GM18511 (cell line): ENCODE data around the gene KIFBP.
"Not testable (repeated sequence)": the region's sequence is repeated elsewhere in the genome, so short reads cannot be mapped to it uniquely, and the experiment has no call there.

Source experiments
- ATAC-seq: cut with Tn5 transposase; IDR thresholded peaks from one replicate; pipeline ENCODE4 v1.9.1; 2021; ENCODE audit warnings: mild to moderate bottlenecking, moderate library complexity; ENCODE audit not compliant: unreplicated experiment

The KIFBP gene

DNA sequence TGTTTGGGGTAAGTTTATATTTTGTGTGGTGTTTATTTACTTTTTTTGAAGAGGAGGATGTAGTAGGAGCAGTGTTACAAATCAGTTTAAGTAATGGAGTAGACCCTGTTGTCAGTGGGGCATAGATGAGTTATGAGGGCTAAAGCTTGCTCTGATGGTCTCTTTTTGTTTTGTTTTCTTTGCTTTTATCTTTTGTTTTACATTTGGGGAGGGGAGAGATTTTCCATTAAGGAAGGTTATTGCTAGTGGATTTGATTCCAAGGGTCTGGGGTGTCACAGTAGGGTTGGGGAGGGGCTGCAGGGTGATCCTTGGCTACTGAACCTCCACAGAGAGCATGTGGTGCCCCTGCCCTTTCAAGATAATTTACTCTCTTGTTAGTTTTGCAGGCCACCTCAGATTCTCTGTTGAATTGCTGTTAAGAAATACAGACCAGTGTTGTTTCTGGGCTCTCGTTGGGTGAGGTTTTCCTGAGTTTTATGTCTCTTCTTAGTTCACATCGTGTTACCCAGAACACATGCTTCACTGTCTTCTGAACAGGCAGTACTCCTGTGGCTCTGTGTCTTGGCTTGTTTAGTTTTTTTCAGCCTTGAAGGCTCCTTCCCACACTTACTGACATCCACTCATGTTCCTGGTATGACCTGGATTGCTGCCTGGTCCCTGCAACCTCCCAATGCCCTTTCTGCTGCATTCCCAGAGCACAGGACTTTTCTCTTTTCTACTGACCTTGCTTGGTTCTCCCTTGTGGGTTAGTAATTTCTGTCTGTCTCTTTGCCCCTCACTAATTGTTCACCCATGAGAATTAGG is 4.2 kb downstream of the KIFBP start:
- no peak for ATAC-seq

DNA sequence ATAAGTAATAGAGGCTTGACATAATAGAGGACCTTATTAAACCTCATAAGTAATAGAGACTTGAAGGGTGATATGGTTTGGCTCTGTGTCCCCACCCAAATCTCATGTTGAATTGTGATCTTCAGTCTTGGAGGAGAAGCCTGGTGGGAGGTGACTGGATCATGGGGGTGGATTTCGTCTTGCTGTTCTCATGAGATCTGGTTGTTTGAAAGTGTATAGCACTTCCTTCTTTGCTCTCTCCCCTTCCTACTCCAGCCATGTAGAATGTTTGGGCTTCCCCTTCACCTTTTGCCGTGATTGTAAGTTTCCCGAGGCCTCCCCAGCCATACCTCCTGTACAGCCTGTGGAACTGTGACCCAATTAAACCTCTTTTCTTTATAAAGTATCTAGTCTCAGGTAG is 8.6 kb downstream of the KIFBP start:
- peak; percentile 23 for ATAC-seq

DNA sequence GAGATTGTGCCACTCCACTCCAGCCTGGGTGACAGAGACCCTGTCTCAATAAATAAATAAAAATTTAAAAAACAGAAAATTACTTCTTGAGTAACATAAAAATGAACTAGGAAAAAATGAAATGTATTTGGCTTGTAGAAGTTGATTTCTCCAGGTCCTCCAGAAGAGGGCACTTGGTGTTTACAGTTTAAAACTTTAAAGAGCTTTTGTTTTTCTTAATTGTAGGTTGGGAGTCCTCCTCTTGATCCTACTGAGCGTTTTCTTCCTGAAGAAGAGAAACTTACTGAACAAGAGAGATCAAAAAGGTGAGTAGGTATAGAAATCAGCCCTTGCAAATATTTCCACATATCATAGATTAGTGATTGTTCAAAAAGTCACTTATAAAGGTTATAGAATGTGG is 16.2 kb downstream of the KIFBP start:
- ATAC-seq, result no peak

DNA sequence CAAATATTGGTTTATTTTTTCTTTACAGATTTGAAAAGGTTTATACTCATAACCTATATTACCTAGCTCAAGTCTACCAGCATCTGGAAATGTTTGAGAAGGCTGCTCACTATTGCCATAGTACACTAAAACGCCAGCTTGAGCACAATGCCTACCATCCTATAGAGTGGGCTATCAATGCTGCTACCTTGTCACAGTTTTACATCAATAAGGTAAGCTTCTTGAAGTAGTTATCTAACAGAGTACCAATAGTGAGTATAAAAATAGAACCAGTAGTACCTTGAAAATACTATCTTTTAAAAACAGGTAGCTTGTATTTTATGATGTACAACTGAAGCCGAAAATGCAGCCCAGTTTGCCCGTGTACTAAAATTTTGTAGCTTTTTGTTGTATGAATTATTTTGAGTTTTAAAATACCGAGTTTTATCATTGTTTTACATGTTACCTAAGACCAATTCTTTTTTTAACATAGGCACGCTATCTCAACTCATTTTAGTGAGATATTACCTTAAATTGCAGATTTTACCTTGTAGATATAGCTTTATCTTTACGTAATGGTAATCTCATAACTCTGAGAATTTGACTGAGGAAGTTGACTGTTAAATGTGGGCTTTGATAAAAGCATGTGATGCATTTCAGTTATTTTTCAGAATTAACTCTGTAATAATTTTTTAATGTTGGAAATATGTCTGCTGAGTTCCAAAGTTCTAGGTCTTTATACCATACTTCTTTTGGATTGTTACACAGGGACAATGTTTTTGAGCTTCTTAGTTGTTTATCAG is 17.3 kb downstream of the KIFBP start:
- ATAC-seq, result no peak

DNA sequence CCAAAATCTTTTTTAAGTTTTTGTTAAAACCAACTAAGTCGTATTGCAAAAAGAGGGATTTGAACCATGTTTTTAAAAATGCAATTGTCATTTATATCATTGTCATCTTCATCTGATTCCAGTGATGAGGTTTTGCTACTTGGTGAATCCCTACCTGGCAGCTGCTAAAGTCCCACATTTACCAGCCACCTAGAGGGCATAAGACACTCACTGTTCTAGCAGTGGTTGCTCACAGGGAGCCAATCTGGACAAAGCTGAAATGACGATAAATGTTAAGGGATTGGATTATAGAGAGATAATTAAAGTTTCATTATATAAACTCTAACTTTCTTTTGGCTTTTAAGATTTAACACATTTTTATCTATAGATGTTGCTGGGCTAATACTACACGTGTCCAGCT is 18.7 kb downstream of the KIFBP start:
- no peak for ATAC-seq

DNA sequence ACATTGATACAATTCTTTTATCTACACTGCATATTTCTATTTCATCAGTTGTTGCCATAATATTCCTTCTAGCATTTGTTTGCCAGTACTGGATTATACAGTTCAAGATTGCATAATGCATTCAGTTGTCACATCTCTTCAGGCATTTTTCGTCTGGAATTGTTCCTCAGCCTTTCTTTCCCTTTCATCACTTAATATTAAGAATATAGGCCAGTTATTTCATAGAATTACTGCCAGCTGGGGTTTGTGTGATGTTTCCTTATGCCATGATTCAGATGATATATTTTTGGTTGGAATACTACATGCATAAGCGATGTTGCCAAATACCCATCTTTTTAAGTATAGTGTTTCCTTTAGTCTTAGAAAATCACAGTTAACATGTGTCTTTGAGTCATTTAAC is 20.8 kb downstream of the KIFBP start:
- no peak for ATAC-seq

DNA sequence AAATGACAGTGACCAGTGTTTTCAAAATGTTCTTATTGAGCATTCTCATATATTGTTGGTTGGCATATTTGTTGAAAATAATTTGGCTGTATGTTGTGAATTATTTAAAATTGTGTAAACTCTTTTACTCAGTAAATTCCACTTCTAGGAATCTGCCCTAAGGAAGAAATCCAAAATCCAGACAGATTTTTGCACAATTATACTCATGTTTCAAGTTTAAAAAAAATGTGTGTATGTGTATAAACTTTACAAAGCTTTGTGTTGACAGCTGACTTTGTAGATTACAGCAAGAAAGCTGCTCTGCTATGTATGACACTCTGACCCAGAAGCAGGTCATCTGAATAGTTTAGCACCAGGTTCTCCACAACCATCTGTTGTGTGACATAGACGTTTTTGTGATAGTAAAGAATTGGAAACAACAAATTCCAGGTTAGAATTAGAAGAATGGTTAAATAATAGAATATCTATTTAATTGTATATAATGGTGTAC is 21.6 kb downstream of the KIFBP start:
- ATAC-seq, result no peak

DNA sequence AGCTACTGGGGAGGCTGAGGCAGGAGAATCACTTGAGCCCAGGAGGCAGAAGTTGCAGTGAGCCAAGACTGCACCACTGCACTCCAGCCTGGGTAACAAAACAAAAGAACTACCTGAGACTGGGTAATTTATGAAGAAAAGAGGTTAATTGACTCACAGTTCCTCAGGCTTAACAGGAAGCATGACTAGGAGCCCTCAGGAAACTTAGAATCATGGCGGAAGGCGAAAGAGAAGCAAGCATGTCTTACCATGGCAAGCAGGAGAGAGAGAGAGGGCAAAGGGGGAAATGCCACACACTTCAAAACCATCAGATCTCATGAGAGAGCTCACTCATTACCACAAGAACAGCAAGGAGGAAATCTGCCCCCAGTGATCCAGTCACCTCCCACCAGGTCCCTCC is 24.2 kb downstream of the KIFBP start:
- not testable (repeated sequence) for ATAC-seq

DNA sequence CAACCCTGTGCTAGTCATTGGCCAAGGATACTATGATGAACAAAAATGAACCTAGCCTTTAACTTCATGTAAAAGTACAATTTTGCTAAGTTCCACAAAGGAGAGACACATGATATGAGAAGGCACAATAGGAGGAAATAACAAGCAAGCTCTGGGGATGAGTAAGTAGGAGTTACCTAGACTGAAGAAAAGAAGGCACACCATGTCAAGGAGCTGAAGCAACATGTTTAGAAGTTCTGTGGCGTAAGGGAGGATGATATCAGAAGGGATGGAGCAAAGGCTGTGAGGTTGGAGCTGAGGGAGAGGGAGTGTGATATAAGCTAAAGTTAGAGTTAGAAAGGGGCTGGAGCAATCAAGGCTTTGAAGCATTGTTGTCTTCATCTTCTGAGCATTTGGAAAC is 25.6 kb downstream of the KIFBP start:
- no peak for ATAC-seq

DNA sequence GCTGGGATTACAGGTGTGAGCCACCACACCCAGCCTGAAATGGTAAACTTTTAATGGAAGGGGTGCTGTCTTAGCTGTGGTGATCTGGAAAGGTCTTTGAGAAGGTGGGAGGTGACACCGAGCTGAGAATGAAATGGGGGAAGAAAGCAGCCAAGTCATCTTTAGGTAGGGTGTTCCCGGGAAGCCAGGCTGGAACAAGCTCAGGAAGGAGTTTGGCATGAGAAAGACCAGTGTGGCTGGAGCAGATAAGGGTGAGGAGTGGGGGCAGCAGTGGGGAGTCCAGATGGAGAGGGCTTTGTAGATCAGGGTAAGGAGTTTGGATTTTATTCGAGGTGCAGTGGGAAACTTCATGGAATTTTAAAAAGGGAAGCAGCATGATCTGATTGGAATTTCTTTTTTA is 30.0 kb downstream of the KIFBP start:
- ATAC-seq, result no peak

DNA sequence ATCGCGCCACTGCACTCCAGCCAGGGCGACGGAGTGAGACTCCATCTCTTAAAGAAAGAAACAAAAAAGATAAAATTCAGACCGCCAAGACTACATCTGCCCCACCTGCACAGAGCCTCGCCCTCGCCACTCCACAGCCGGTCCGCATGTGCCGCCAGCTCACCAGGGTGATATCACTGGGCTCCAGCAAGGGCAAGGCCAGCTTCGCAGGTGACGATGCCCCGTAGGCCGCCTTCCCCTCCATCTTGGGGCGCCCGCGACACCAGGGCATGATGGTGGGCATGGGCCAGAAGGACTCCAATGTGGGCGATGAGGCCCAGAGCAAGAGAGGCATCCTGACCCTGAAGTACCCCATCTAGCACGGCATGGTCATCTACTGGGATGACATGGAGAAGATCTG is 34.0 kb downstream of the KIFBP start:
- no peak for ATAC-seq

DNA sequence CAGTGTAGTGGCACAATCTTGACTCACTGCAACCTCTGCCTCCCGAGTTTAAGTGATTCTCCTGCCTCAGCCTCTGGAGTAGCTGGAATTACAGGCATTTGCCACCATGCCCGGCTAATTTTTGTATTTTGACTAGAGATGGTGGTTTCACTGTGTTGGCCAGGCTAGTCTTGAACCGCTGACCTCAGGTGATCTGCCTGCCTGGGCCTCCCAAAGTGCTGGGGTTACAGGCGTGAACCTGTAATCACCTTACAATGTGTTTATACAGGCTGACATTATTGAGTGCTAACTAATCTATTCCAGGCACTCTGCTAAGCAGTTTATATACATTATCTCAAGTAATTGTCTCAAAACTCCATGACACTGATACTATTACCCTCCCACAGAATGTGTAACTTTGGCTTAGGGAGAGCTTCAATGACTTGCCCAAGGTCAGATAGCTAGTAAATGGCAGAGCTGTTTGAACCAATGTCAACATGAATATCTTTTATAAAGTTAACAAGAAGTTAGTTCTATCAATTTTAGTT is 36.8 kb downstream of the KIFBP start:
- no peak for ATAC-seq

DNA sequence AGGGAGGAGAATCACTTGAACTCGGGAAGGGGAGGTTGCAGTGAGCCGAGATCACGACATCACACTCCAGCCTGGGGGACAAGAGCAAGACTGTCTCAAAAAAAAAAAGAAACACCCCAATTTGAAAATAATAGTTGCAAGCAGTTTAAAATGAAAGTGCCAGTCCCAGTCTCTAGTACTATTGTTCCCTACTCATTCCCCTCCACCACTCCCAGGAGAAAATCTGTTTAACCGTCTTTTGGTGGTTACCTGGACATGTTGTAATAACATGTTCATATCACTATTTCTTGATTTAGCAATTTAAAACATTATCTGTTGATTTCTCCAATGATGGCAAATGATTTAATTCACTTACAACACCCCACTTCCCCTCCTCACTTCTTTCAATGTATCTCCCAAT is 44.7 kb downstream of the KIFBP start:
- ATAC-seq, result no peak

DNA sequence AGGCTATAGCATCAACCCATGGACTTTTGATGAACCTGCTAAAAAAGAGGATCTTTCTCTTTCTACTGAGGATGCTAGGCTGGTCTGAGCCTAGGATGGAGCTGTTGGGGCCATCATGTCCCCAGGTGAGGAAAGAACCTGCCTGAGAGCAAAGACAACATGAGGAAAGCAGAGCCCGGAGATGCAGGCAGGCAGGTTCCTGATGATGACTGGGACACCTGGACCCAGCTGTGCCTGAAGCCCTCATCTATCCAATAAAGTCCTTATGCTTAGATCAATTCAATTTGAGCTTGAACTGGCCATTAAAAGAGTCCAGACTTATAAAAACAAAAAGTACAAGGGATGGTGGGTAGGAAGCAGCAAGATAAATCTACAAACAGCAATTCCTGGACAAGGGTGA is 48.9 kb downstream of the KIFBP start:
- ATAC-seq, result no peak

DNA sequence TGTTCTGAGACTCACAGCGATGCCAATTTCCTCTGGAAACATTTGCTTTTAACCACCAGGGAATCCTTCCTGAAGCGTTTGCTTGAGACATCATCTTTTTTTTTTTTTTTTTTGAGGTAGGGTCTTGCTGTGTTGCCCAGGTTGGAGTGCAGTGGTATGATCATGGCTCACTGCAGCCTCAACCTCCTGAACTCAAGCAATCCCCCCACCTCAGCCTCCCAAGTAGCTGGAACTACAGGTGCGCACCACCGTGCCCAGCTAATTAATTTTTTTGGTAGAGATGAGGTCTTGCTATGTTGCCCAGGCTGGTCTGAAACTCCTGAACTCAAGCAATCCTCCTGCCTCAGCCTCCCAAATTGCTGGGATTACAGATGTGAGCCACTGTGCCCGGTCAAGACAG is 52.3 kb downstream of the KIFBP start:
- ATAC-seq, result not testable (repeated sequence)

DNA sequence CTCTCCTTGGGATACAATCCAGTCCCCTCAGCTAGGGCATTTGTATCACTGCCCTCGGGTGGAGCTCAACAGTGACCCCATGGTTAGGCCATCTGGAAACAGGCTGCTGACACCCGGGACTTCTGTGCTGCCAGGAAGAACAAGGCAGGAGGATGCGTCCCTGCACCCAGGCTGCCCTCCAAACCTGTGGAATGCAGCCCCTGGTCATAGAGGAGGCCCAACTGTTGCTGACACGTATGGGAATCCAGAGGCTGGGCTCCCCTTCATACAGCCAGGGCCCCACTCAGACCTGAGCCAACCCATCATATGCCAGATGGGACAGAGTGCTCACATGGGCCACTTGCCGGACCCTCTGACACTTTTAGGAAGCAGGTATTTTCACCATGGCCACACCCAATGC is 53.8 kb downstream of the KIFBP start:
- no peak for ATAC-seq

DNA sequence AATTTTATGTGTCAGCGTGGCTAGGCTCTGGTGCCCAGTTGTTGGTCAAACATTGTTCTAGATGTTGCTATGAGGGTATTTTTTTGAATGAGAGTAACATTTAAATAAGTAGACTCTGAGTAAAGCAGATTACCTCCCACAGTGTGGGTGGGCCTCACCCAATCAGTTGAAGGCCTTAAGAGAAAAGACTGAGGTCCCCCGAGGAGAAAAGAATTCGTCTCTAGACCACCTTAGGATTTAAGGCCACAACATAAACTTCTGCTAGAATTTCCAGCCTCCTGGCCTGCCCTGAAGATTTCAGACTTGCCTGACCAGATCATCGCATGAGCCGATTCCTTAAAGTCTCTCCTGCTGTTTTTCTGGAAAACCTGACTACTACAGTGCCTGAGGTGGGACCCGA is 54.2 kb downstream of the KIFBP start:
- no peak for ATAC-seq

DNA sequence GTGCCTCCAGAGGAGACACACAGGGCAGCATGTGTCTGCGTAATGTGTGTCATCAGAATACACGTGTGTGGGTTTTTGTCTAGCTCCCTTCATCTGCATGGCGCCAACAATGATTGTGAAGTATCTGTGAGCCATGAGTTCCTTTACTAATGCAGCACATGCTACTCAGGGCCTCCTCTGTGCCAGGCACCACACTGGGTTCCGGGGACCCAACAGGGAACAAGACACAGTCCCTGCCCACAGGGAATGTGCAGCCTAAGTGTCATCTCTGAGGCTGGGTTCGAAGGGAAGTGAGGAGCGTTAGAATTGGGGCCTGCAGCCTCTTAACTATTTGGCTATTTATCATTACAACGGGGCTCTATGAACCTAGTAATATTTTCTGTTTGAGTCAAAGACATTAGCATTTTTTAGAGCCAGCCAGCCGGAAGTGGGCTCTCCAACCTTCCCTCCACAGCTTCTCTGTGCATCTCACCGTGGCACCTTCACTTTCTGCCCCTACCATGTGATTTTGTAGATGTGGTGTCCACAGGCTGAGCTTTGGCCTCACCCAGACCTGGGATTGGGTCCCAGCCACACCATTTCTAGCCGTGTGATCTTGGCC is 55.4 kb downstream of the KIFBP start:
- ATAC-seq, result peak; percentile 54

DNA sequence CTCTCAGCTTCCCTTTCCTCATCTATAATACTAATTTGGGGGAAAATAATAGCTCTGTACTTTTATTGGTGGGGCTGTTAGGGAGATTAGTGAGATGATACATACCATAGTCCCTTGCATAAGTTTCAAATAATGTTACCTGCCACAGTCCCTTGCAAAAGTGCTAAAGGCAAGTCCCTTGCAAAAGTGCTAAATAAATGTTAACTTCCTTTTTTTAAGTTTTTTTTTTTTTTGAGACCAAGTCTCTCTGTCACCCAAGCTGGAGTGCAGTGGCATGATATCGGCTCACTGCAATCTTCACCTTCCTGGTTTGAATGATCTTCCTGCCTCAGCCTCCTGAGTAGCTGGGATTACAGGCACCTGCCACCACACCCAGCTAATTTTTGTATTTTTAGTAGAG is 55.9 kb downstream of the KIFBP start:
- peak; percentile 9 for ATAC-seq

DNA sequence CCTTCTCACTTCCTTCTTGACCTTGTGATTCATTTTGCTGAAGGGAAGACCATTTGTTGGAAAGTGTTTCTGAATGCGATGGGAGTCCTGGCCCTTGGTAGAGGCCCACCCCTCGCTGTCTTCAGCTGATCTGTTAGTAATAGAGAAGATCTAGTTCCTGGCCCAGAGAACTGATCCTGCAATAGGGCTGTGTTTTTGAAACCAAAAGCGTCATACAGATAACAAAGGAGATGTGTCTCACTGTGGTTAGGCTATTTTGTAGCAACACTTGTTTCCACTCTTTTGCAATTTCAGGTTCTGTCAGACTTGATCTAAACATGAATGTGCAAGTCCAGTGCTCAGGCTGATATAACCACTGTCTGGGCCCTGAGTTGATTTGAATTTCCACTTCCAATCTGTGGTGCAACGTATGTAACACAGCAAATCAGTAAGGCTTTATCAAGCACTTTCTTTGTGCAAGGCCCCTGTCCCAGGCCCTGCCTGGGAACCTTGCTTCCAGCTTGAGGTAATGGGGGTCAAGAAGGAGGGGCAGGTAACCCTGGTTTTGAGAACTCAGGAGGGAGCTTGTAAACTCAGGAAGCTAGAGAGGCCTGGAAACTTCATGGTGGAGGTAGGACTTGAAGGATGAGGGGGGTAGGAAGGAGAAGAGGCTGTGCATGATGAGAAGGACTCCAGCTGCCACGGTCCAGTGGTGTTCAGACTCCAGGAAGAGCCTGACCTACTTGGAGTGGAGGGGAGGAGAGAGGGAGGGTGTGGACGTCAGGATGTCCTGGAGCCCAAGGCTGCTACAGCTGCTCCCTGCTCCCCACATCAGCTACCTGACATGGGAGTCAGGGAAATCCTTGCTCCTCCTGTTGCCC is 57.1 kb downstream of the KIFBP start:
- ATAC-seq, result peak; percentile 66
